GM19452 (cell line): Measurements from ENCODE around the gene ASCC3.
"Not testable (repeated sequence)": the region's sequence is repeated elsewhere in the genome, so short reads cannot be mapped to it uniquely, and the experiment has no call there.

Experiments
- ATAC-seq: cut with Tn5 transposase; IDR thresholded peaks from one replicate; pipeline ENCODE4 v1.9.1; 2021; ENCODE audit not compliant: unreplicated experiment

ASCC3 gene

DNA sequence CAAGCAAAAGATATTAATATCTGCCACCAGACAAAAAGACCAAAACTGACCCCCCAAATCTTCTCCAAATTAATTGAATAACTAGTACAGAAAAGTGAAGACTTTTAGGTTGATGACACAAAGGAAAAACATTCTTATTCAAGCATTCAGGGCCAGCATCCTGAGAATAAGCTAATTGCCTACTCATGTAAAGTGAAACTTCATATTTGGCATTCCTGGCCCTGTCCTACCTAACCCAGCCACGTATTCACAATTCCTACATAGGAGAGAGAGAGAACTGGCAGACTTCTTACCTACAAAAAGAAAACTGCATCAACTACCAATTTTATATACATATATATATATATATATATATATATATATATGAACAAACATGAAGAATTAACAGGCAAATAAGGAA, 4.9 kb upstream of the ASCC3 start:
- no peak for ATAC-seq

DNA sequence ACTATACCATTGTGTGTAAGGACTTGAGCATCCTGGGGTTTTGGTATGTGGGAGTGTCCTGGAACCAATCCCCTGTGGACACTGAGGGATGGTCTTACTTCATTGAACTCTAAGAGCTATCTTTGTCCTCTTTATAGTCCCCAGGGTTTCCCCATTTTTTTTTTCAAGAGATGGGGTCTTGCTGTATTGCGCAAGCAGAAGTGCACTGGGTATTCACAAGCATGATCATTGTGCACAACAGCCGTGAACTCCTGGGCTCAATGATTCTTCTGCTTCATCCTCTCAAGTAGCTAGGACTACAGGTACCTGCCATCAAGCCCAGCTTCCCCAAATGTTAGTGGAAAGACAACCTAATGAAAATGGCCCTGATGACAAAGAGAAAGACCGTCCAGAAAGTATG, 2.2 kb upstream of the ASCC3 start:
- no peak for ATAC-seq

DNA sequence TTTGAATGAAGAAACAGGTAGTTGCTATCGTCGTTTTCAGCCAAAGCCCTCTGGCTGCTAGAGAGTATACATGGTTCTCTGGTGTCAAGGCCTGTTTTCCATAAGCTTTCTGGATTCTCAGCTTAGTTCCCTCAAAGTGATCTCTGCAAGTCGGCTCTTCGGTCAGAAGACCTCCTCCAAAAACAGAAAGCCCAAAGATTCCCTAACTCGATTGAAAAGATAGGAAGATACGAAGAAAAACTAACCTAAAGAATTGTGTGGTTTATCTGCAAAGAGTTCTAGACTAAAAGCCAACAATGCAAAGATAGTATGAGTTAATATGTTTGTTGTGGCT, 545 bp upstream of the ASCC3 start:
- peak; percentile 14 for ATAC-seq

DNA sequence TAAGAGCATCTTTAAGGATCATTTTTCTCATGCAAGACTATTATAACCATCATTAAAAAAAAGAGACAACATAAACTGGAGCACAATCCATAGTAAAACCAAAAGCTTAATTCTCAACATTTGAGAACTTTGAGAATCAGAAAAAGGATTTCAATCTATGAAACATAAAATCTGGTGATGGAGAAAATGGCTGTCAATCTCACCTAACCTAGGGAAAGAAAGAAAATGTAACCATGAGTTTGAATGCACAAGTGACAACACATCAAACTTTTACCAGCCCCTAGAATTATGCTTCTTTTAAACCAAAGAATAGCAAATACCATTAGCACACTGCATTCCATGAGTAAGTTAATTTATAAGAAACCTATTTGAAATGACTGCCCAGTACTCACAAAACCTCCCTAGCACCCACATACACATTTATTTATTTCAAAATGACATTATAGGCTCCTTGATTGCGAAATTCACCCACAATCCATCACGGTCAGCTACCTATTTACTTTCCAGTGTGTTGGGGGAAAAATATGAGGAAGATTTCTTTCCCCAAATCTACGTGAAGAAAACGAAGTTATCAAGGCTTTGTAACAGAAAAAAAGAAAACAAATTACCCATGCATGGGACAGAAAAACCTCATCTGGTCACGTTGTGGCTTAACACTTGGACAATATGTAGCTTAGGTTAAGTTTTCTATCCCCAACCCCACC, 828 bp downstream of the ASCC3 start:
- ATAC-seq = no peak

- ATAC-seq = no peak
Observed at GRCh38 chr6:100879317-100879716, 1.8 kb downstream of the ASCC3 start.

DNA sequence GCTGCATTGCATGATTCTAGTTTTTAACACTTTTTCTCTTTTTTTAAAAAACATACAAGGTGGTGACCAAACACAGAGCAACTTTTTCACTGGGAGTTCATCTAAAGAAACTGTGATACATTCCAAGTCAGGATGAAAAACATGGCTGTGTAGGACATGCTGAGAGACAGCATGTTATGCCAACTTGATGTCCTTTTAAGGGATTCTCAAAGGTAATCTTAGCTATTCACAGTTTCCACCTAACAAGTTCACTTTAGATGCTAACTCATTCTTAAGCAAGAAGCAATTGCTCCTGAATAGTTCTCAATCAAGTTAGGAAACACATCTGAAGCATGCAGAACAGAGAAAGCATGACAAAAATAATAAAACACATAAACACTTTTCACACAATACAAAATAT, 3.3 kb downstream of the ASCC3 start:
- no peak for ATAC-seq

- ATAC-seq = no peak
Observed at GRCh38 chr6:100876251-100876650, 4.9 kb downstream of the ASCC3 start.

DNA sequence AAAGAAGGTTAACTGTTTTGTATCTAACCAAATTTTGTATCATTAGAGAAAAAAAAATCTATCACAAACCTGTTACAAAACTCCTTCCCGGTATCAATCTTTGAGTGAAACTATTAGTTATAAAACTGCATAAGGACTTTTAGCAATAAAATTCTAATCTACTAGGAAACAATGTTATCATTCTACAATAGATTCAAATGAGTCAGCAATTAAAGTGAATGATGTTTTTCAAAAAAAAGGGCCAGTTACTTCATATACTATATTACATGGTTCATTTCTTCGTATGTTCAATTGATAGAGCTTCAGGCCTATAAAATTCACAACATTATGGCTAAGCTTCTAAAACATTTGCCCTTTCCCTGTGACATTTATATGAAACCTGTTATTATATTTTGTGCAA, 15.6 kb downstream of the ASCC3 start:
- no peak for ATAC-seq

- no peak for ATAC-seq
Observed at GRCh38 chr6:100862063-100862462, 19.1 kb downstream of the ASCC3 start.

- no peak for ATAC-seq
Observed at GRCh38 chr6:100856146-100856545, 25.0 kb downstream of the ASCC3 start.

DNA sequence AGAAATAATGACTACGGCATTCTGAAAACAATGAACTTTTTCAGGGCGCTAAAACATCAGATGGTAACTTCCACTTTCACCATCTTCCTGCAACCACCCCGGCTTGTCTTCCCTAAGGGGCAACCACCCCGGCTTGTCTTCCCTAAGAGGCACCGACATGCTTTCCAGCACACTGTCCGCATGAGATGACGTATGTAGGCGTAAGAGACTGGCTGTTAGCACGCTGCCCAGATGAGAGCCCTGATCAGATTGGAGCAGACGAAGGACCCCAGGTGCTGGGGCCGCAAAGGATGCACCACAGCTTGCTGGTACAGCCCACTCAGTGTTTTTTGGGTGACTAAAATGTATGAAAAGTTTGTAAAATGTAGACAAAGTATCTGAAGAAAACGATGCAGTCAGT, 29.3 kb downstream of the ASCC3 start:
- ATAC-seq = no peak

DNA sequence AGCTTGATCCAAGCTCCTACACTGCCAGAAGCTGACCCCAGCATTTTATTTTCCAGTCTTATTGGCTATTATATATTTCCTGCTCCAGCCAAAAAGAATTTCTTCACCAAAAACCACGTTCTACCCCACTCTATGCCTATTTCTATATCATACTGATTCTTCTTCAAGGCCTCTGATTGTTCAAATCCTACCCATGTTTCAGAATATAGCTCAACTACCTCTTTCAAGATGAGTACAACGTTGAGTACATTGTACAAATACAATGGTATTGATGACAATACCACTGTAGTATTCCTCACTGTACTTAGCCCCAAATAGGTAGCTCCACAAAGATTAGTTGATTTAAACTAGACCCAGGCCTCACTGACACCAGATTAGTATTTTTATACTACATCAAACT, 31.0 kb downstream of the ASCC3 start:
- no peak for ATAC-seq

- peak; percentile 72 for ATAC-seq
Observed at GRCh38 chr6:100846276-100846675, 34.9 kb downstream of the ASCC3 start.

DNA sequence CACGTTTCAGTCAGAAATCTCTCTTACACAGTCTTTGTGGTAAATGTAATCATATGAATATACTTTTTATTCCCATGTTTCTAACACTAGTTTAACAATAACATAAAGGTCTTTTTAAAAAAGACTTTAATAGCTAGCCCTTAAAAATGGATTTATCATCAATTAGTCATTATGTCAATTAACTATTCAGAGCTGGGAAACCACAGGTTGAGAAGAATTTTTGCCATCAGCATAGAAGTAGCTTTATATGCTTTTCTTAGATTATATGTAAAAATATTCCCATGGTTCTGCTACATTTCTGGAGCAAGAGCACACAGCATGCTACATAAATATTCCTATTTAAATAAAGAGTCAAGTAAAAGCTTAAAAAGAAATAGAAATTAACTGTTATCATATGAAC, 35.5 kb downstream of the ASCC3 start:
- ATAC-seq = no peak

GRCh38 chr6:100839419-100839818, 41.7 kb downstream of the ASCC3 start:
- no peak for ATAC-seq

GRCh38 chr6:100838011-100838410, 43.1 kb downstream of the ASCC3 start:
- ATAC-seq = no peak

DNA sequence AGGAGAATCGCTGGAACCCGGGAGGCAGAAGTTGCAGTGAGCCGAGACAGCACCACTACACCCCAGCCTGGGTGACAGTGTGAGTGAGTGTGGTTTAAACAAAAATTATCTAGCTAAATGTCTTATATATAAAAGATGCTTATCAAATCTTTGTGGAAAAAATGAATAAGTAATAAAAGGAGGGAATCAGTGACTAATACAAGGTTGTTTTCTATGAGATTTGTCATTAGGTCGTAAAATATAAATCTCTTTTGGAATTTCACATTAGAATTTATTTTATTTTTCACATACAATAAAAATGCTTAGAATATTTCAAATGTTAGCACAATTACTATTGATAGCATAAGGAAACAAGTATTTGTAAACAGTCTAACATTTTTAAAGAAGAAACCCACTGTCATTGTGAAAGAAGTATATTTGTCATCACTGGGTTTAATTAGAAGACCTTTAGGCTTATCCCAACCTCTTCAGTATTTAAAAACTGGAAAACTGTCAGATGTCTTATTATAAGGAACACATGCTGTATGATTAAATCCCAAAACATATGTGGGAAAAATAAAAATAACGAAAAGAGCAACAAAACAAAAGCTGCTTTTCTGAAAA, 47.1 kb downstream of the ASCC3 start:
- no peak for ATAC-seq

DNA sequence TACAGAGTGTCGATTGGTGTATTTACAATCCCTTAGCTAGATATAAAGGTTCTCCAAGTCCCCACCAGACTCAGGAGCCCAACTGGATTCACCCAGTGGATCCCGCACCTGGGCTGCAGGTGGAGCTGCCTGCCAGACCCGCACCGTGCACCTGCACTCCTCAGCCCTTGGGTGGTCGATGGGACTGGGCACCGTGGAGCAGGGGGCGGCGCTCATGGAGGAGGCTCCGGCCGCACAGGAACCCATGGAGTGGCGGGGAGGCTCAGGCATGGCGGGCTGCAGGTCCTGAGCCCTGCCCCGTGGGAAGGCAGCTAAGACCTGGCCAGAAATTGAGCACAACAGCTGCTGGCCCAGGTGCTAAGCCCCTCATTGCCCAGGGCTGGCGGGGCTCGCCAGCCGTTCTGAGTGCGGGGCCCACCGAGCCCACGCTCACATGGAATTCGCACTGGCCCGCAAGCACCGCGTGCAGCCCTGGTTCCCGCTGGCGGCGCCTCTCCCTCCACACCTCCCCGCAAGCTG, 52.0 kb downstream of the ASCC3 start:
- ATAC-seq = not testable (repeated sequence)

DNA sequence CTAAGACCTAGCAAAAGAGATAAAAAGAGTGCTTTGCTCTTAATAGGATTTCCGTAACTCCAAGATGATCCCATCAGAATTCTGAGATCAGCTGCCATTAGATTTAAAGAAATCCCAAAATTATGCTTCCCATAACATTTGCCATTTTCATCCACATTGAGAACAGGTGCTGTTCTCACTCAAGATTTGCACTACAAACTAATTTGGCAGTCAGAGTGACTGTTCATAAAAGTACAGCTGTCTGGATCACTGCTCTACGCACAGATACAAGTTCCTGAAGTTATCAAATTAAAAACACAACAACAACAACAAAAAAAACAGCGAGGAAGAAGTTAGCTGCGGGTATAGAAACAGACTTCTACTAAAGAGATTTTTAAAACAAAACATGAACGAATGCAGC, 58.1 kb downstream of the ASCC3 start:
- no peak for ATAC-seq

GRCh38 chr6:100818066-100818465, 63.1 kb downstream of the ASCC3 start:
- no peak for ATAC-seq

DNA sequence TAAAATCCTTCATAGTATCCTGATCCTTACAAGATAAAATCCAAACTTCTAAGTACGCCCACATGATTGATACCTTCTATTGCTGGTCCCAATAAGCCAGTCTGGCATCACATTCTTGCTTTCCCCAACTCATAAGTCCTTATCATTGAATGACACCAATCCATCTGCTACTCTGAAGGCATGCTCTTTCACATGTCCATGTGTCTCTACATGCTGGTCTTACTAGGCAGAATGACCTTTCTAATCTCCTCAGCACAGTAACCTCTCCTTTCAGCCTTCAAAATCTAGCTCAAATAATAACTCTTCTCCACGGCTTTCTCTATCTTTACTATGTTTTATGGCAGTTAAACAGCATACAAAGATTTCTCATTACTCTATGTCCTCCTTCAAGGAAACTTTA, 71.1 kb downstream of the ASCC3 start:
- no peak for ATAC-seq

DNA sequence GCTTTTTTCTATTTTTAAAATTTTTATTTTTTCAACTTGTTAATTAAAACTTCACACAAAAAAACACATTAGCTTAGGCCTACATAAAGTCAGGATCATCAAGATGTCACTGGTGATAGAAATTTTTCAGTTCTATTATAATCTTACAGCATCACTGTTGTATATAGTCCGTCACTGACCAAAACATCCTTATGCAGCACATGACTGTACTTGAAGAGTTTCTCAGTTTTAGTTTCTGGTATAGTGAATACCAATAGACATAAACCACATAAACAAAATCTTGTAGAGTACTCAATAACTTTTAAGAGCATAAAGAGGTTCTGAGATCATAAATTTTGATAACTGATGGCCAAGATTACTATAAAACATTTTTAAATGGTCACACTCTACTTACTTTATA, 71.8 kb downstream of the ASCC3 start:
- no peak for ATAC-seq
